Measurements from ENCODE around the gene CCDC61.

DNA sequence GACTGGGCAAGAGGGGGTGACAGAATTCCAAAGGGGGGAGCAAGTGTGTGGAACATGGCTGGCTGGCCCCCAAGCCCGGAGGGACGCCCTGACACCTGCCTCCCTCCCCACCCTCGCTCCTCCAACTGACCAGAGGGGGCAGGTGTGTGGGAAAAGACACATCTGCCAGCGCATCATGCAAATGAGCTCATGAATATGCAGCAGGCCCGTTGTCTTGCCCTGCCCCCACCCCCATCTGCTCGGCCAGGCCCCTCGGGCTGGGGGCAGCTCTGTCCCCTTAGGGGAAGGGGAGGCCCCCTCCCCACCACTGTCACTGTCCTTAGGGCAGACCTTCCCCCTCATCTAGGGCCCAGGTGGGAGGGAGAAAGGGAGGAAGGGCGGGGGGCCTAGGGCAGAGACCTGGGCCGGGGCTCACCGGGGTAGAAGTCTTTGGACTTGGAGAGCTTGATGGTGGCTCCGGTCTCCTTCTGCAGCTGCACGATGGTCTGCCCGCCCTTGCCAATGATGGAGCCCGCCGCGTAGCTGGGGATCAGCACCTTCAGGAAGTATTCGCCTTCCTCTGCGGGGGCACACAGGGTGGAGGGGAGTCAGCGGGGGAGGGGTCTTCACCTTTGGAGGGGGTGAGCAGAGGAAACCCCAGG, 34.6 kb upstream of the CCDC61 start:
- TF ChIP-seq, protein P1, sequence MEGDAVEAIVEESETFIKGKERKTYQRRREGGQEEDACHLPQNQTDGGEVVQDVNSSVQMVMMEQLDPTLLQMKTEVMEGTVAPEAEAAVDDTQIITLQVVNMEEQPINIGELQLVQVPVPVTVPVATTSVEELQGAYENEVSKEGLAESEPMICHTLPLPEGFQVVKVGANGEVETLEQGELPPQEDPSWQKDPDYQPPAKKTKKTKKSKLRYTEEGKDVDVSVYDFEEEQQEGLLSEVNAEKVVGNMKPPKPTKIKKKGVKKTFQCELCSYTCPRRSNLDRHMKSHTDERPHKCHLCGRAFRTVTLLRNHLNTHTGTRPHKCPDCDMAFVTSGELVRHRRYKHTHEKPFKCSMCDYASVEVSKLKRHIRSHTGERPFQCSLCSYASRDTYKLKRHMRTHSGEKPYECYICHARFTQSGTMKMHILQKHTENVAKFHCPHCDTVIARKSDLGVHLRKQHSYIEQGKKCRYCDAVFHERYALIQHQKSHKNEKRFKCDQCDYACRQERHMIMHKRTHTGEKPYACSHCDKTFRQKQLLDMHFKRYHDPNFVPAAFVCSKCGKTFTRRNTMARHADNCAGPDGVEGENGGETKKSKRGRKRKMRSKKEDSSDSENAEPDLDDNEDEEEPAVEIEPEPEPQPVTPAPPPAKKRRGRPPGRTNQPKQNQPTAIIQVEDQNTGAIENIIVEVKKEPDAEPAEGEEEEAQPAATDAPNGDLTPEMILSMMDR (IDR thresholded peaks at IDR 0.05): no peak
- TF ChIP-seq EZH2 (IDR thresholded peaks at IDR 0.05; ENCODE audit: borderline replicate concordance, insufficient read depth, low read depth, low read length, poor library complexity, severe bottlenecking): no peak

Data from B cell (primary cell).